Left lobe of liver (tissue), 2 donors: ENCODE results near the gene CCDC141. TPM values are rescaled to one million over a fixed set of nuclear protein-coding genes. Genes with fewer than 3 reads are reported as not detected.

Experiments
- ATAC-seq: fragments of 200-7000 bp; cut with Tn5 transposase; one replicate; pipeline ENCODE4 v1.9.1; 2020; ENCODE audit warnings: mild to moderate bottlenecking, moderate library complexity
- DNase-seq: peaks from one replicate; pipeline ENCODE4 v3.0.0-alpha.2; 2020; ENCODE audit warnings: low spot score
- total RNA-seq: library from RNA; stranded (reverse); gene quantifications from one replicate; pipeline ENCODE4 v1.2.1, GENCODE V29; 2021
- donor health status: DM: no; HTN: no; CAD: no; lungs with moderate emphysema.
- donor health status: DM: no; HTN: yes; CAD: no.

CCDC141 gene
- total RNA-seq, 1 donor from 2014 or later: 0.38 TPM

DNA sequence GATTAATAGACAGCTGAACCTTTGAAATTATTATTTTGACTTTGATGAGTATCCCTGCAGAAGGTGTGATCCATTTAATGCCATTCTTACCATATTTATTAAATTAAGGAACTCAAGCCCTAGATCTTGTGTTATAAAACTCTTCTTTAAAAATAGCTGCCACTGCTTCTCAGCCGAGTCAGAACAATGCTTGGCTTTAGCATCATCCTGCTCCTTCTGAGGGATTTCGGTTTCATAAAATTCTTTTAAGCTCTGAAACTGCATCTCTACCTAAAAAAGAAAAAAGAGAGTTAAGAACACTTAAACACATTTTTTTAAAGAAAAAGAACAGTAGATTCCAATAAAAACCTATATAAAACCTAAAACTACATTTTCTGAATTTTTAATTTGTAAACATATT, 172.1 kb downstream of the CCDC141 start:
- ATAC-seq (no peak), DNase-seq (no peak)

GRCh38 chr2:178874529-178875240, 175.3 kb downstream of the CCDC141 start:
- DNase-seq (no peak), ATAC-seq (no peak)

DNA sequence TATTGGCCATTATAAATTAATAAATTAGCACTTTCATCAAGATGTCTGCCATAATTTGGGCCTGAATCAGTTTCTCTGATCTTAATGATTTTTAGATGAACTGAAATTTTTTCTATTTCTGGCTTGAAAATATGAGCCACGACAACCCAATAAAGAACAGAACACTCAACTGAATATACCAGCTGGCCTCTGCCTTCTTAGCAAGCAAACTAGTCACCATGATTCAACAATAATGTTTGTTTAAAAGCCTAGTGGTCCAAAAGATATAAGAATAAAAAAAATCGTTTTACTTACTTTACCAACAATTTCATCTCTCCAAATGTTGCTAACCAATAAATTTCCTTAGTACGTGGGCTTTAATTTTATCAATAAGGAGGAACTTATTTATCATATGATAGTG, 176.0 kb downstream of the CCDC141 start:
- DNase-seq (no peak), ATAC-seq (no peak)

GRCh38 chr2:178871536-178871935, 178.4 kb downstream of the CCDC141 start:
- ATAC-seq (no peak), DNase-seq (no peak)

DNA sequence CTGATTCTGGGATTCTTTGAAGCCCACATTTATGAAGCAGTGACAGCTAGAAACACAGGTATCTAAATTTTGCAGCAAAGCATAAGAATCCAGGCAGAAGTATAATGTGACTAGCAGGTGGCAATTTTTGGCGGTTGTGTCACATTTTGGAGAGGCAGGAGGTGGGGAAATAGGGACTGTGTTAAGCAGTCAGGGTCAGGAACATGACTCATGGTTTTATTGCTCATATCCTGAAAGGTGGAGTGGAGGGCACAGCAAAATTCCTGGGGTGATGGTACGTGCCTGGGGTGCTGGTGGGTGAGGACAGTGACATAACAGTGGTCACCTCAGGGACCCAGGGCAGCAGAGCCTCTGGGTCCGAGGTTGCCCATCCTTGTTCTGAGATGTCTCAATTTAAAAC, 179.2 kb downstream of the CCDC141 start:
- ATAC-seq (no peak), DNase-seq (no peak)

- ATAC-seq (no peak), DNase-seq (no peak)
Measured at GRCh38 chr2:178865999-178866398, 183.9 kb downstream of the CCDC141 start.

GRCh38 chr2:178865146-178865936, 184.6 kb downstream of the CCDC141 start:
- peak; percentile 41 for ATAC-seq

GRCh38 chr2:178863856-178864620, 185.9 kb downstream of the CCDC141 start:
- DNase-seq: no peak
- ATAC-seq: peak; percentile 43

More at GRCh38 chr2:178865146-178865936, 184.6 kb downstream of the CCDC141 start:
- DNase-seq: no peak

- ATAC-seq: no peak
- DNase-seq: no peak
Measured at GRCh38 chr2:178863130-178863855, 186.6 kb downstream of the CCDC141 start.

GRCh38 chr2:178860551-178860950, 189.4 kb downstream of the CCDC141 start:
- DNase-seq: no peak
- peak; percentile 40 for ATAC-seq

GRCh38 chr2:178859730-178860129, 190.2 kb downstream of the CCDC141 start:
- DNase-seq (no peak), ATAC-seq (no peak)

DNA sequence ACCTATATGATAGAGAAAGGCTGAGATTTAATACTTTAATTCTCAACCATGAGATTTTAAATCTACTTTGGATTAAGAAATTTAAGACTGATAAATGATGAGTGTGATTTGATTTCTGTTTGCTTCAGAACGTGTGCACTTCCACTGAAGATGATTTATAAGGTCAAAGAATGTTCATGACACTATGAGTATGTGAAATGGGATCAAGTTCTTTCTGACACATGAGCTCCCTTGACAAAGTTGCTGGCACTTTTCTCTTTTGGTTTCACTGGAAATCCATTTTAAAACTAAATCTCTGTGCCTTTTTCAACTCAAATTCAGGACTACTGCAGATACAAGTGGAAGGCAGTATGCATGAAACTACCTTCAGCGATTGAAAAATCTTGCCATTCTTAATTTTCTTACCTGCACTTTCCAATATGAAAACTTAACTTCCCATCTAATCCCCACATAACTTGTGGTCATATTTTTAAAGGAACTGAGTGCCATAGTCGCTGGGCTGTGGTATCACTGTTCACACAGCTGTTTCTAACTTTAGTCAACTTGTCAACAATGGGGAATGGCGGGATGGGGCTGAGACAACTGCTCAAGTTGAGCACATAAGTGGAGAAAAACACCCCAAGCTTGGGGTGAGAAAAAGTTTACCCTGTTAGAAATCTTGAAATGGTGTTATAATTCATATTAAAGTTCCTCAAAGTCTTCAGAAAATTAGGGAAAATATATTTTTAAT, 190.9 kb downstream of the CCDC141 start:
- DNase-seq: no peak

GRCh38 chr2:178855151-178855550, 194.8 kb downstream of the CCDC141 start:
- DNase-seq (no peak), ATAC-seq (no peak)

More for the DNA sequence above, 190.9 kb downstream of the CCDC141 start:
- no peak for ATAC-seq

- no peak for ATAC-seq
- DNase-seq: no peak
Measured at GRCh38 chr2:178848335-178848734, 201.6 kb downstream of the CCDC141 start.

- DNase-seq (no peak), ATAC-seq (no peak)
Measured at GRCh38 chr2:178846458-178846802, 203.5 kb downstream of the CCDC141 start.

- no peak for DNase-seq
- no peak for ATAC-seq
Measured at GRCh38 chr2:178845566-178846457, 204.1 kb downstream of the CCDC141 start.

DNA sequence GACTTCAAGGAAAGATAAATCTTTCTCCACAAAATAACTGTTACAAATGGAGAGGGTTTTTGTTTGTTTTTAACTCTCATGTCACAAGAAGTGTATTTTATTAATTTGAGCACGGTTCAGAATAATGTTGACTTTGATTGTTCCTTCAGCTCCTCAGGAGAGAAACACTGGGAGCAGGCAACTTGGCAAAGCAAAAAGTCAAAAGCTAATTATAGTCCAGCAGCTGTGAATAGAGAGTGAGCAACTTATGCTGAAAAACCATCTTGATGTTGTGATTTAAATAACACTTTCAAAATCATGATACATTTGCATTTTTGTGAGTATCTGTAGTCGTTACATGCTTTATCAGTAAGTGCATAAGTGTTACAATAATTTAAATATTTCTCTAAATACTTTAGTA, 205.2 kb downstream of the CCDC141 start:
- ATAC-seq (no peak), DNase-seq (no peak)

DNA sequence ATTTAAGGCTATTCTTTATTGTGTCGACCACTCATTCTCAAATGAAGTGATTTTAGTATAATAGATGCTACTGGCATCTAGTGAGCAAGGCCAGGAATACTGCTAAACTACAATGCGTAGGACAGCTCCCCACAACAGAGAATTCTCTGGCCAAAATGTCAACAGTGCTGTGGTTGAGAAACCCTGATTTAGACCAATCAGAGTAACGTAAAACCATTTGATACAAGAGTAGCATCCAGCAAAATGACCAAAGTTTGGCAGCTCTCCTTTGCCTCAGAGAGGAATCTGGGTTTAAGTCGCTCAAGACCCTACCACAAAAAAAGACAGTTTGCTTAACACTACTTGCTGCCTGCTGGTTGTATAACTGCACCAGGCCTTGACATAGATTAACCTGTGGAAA, 205.7 kb downstream of the CCDC141 start:
- DNase-seq (no peak), ATAC-seq (no peak)

DNA sequence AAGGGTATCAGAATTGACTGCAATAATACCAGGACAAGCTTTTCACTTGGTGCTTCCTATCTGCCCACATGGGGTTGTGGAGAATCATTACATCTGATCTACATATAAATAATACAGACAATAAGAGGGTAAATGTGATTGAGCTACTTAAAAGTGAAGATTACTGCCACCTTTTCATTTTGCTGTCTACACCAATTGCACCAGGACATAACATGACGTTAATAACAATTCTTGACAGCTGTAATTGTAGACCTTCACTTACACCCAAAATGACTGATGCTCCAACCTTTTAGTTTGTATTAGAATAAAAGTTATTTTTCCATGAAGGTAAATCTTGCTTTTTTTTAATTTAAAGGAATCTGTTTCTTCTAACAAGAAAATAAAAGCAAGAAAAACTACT, 206.2 kb downstream of the CCDC141 start:
- no peak for ATAC-seq
- no peak for DNase-seq
